ENCODE data around the gene MCTP1. TPM values are rescaled to one million over a fixed set of nuclear protein-coding genes. Genes with fewer than 3 reads are reported as not detected.

Gene MCTP1
- total RNA-seq, 1 experiment from 2014 or later, result 5.6 TPM

- TF ChIP-seq AFF4 (CRISPR knock-in tag; IDR thresholded peaks at IDR 0.05; ENCODE audit: borderline replicate concordance) (no peak), ZNF281 (CRISPR knock-in tag; IDR thresholded peaks at IDR 0.05) (no peak), SP1 (CRISPR knock-in tag; conservative IDR thresholded peaks at IDR 0.05) (no peak)
These were observed 203.4 kb downstream of the MCTP1 start (continued) for GRCh38 chr5:95081500-95081960.

- H3K36me3 Mint-ChIP-seq, result no peaks in the 10 kb centered on the region
- ChIA-PET CTCF (no interaction called here), POLR2A (no interaction called here)
- H3K27ac Mint-ChIP-seq, result no peak overlapping the region
- no peaks in the 10 kb centered on the region for H3K9me3 Mint-ChIP-seq
- H3K27me3 Mint-ChIP-seq (ENCODE audit: low read depth), result no peaks in the 10 kb centered on the region
- no peak overlapping the region for H3K4me3 Mint-ChIP-seq
- DNase-seq (ENCODE audit: low spot score) (no peak), ATAC-seq (no peak)
- peaks cover 32% of the 10 kb centered on the region for H3K4me1 Mint-ChIP-seq
- no peak for TF ChIP-seq ATF6 (CRISPR knock-in tag; IDR thresholded peaks at IDR 0.05)
- no peak for TF ChIP-seq PRDM15 (CRISPR knock-in tag; IDR thresholded peaks at IDR 0.05)
- TF ChIP-seq ZBTB43 (CRISPR knock-in tag; IDR thresholded peaks at IDR 0.05), result no peak
- TF ChIP-seq FOXJ3 (CRISPR knock-in tag; IDR thresholded peaks at IDR 0.05; ENCODE audit: borderline replicate concordance), result no peak
- TF ChIP-seq NFATC4 (CRISPR knock-in tag; IDR thresholded peaks at IDR 0.05), result no peak
- no peak for TF ChIP-seq GRHL2 (CRISPR knock-in tag; IDR thresholded peaks at IDR 0.05; ENCODE audit: insufficient replicate concordance, severe bottlenecking)
- no peak for TF ChIP-seq SOX15 (CRISPR knock-in tag; IDR thresholded peaks at IDR 0.05)
- TF ChIP-seq ZSCAN18 (CRISPR knock-in tag; IDR thresholded peaks at IDR 0.05), result no peak
- TF ChIP-seq GTF2I (CRISPR knock-in tag; conservative IDR thresholded peaks at IDR 0.05), result no peak
- TF ChIP-seq ZNF232 (CRISPR knock-in tag; IDR thresholded peaks at IDR 0.05), result no peak
- no peak for TF ChIP-seq E2F4 (CRISPR knock-in tag; IDR thresholded peaks at IDR 0.05; ENCODE audit: borderline replicate concordance, low read depth)
- TF ChIP-seq E2F1 (CRISPR knock-in tag; IDR thresholded peaks at IDR 0.05), result no peak
- no peak for TF ChIP-seq ZNF317 (CRISPR knock-in tag; IDR thresholded peaks at IDR 0.05; ENCODE audit: borderline replicate concordance, low read depth)
- TF ChIP-seq ZNF396 (CRISPR knock-in tag; IDR thresholded peaks at IDR 0.05; ENCODE audit: borderline replicate concordance), result no peak
These were observed 204.5 kb downstream of the MCTP1 start for GRCh38 chr5:95080441-95080840.

Measured in WTC11 (cell line).